ENCODE measurements around the gene TUBB6.

DNA sequence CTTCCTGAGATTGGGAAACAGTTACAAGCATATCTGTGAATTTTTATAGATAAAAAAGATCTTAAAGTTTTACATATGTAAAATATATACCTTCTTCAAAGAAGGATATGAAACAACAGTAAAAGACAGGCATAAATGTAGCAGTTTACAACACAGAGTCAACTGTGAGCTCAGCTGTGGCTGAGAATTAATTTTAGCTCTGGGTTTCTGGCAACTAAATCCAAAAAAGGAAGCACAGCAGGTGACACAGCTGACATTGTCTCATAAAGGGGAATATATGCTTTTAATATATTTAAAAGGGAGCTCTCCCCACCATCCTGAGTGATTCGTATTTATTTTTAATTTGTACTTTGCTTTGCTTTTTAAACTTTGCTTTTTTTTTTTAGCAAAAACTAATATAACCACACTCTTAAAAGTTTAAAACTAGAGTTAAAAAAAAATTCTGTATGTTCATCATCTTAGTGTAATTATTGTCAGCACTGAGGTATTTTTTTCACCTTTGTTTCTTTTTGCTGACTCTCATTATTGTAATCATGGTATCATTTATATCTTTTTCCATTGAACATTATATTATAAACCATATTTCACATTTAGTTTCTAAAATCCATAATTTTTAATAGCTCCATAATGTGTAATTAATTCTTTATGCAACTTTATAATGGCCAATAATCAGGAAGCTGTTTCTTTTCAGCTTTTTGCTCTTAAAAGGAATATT lies 6.7 kb downstream of the TUBB6 start:
- TF ChIP-seq, protein P1, sequence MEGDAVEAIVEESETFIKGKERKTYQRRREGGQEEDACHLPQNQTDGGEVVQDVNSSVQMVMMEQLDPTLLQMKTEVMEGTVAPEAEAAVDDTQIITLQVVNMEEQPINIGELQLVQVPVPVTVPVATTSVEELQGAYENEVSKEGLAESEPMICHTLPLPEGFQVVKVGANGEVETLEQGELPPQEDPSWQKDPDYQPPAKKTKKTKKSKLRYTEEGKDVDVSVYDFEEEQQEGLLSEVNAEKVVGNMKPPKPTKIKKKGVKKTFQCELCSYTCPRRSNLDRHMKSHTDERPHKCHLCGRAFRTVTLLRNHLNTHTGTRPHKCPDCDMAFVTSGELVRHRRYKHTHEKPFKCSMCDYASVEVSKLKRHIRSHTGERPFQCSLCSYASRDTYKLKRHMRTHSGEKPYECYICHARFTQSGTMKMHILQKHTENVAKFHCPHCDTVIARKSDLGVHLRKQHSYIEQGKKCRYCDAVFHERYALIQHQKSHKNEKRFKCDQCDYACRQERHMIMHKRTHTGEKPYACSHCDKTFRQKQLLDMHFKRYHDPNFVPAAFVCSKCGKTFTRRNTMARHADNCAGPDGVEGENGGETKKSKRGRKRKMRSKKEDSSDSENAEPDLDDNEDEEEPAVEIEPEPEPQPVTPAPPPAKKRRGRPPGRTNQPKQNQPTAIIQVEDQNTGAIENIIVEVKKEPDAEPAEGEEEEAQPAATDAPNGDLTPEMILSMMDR (IDR thresholded peaks at IDR 0.05), result no peak
- TF ChIP-seq EMX1 (CRISPR knock-in tag; IDR thresholded peaks at IDR 0.05), result no peak
- TF ChIP-seq, protein P2, sequence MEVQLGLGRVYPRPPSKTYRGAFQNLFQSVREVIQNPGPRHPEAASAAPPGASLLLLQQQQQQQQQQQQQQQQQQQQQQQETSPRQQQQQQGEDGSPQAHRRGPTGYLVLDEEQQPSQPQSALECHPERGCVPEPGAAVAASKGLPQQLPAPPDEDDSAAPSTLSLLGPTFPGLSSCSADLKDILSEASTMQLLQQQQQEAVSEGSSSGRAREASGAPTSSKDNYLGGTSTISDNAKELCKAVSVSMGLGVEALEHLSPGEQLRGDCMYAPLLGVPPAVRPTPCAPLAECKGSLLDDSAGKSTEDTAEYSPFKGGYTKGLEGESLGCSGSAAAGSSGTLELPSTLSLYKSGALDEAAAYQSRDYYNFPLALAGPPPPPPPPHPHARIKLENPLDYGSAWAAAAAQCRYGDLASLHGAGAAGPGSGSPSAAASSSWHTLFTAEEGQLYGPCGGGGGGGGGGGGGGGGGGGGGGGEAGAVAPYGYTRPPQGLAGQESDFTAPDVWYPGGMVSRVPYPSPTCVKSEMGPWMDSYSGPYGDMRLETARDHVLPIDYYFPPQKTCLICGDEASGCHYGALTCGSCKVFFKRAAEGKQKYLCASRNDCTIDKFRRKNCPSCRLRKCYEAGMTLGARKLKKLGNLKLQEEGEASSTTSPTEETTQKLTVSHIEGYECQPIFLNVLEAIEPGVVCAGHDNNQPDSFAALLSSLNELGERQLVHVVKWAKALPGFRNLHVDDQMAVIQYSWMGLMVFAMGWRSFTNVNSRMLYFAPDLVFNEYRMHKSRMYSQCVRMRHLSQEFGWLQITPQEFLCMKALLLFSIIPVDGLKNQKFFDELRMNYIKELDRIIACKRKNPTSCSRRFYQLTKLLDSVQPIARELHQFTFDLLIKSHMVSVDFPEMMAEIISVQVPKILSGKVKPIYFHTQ (CRISPR knock-in tag; IDR thresholded peaks at IDR 0.05), result no peak
- TF ChIP-seq CBFB (CRISPR knock-in tag; IDR thresholded peaks at IDR 0.05; ENCODE audit: low read depth), result no peak
- TF ChIP-seq ZNF138 (CRISPR knock-in tag; conservative IDR thresholded peaks at IDR 0.05), result no peak
- no peak for TF ChIP-seq HMGA2 (CRISPR knock-in tag; IDR thresholded peaks at IDR 0.05)
- TF ChIP-seq, protein P3, sequence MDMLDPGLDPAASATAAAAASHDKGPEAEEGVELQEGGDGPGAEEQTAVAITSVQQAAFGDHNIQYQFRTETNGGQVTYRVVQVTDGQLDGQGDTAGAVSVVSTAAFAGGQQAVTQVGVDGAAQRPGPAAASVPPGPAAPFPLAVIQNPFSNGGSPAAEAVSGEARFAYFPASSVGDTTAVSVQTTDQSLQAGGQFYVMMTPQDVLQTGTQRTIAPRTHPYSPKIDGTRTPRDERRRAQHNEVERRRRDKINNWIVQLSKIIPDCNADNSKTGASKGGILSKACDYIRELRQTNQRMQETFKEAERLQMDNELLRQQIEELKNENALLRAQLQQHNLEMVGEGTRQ (CRISPR knock-in tag; IDR thresholded peaks at IDR 0.05), result no peak
- TF ChIP-seq FOXP1 (CRISPR knock-in tag; IDR thresholded peaks at IDR 0.05; ENCODE audit: borderline replicate concordance), result no peak
- TF ChIP-seq ELF4 (CRISPR knock-in tag; IDR thresholded peaks at IDR 0.05; ENCODE audit: low read depth), result no peak
- TF ChIP-seq NR2C2 (CRISPR knock-in tag; IDR thresholded peaks at IDR 0.05), result no peak
- TF ChIP-seq NFYB (CRISPR knock-in tag; conservative IDR thresholded peaks at IDR 0.05; ENCODE audit: low read depth), result no peak

Data from WTC11 (cell line).